Occipital lobe (tissue), 2 donors: Measurements from ENCODE around the gene IRF5. TPM values are rescaled to one million over a fixed set of nuclear protein-coding genes. Genes with fewer than 3 reads are reported as not detected.

ENCODE experiments used
- DNase-seq: peaks from one replicate; lab custom pipeline; 2025; lab: John Stamatoyannopoulos, UW
- total RNA-seq: library from RNA; depleted of rRNA; stranded (reverse); fragments of >200 nt; gene quantifications from one replicate; pipeline ENCODE4 v1.2.3, GENCODE V29; 2014

IRF5 gene
- total RNA-seq, 1 donor from 2014 or later: 1.6 TPM

- DNase-seq: no peak
Observed at GRCh38 chr7:128919881-128920799, 17.6 kb upstream of the IRF5 start.

- no peak for DNase-seq
Observed at GRCh38 chr7:128920913-128921582, 16.7 kb upstream of the IRF5 start.

- no peak for DNase-seq
Observed at GRCh38 chr7:128921866-128922440, 15.8 kb upstream of the IRF5 start.

- no peak for DNase-seq
Observed at GRCh38 chr7:128922496-128923410, 15.0 kb upstream of the IRF5 start.

GRCh38 chr7:128923411-128923800, 14.3 kb upstream of the IRF5 start:
- DNase-seq: no peak

GRCh38 chr7:128924707-128925588, 12.8 kb upstream of the IRF5 start:
- no peak for DNase-seq

GRCh38 chr7:128928159-128928813, 9.4 kb upstream of the IRF5 start:
- no peak for DNase-seq

- no peak for DNase-seq
Observed at GRCh38 chr7:128928882-128929788, 8.6 kb upstream of the IRF5 start.

GRCh38 chr7:128931190-128931798, 6.4 kb upstream of the IRF5 start:
- DNase-seq: no peak

- DNase-seq: no peak
Observed at GRCh38 chr7:128931965-128932861, 5.5 kb upstream of the IRF5 start.

GRCh38 chr7:128932862-128933179, 4.9 kb upstream of the IRF5 start:
- DNase-seq: no peak

- DNase-seq: no peak
Observed at GRCh38 chr7:128933180-128933891, 4.4 kb upstream of the IRF5 start.

- DNase-seq: no peak
Observed at GRCh38 chr7:128934361-128935341, 3.1 kb upstream of the IRF5 start.

GRCh38 chr7:128935342-128935730, 2.4 kb upstream of the IRF5 start:
- no peak for DNase-seq

GRCh38 chr7:128936798-128937197, 929 bp upstream of the IRF5 start:
- no peak for DNase-seq

- no peak for DNase-seq
Observed at GRCh38 chr7:128937271-128937646, 468 bp upstream of the IRF5 start.
